PC-3 (cell line): Measurements from ENCODE around the gene XCR1.

Experiments used
- CTCF ChIP-seq: fragments of 300-600 bp; sonication (generic); conservative IDR thresholded peaks from 2 replicates; pipeline ENCODE4 v1.5.1; 2017; ENCODE audit warnings: antibody characterized with exemption, low read depth, mild to moderate bottlenecking, low read length
- EZH2 ChIP-seq: fragments of 300-600 bp; sonication (generic); IDR thresholded peaks from one replicate; pipeline ENCODE4 v1.6.1; 2017; ENCODE audit warnings: antibody characterized with exemption, mild to moderate bottlenecking, low read length; ENCODE audit not compliant: unreplicated experiment

- TF ChIP-seq CTCF (no peak), EZH2 (no peak)
Observed at GRCh38 chr3:45985532-45986302, 41.6 kb downstream of the XCR1 start.
